HEK293 (cell line): ENCODE results near the gene FBXO2.
A peak's percentile ranks its signal among the peaks of the same experiment; 100 is the strongest.

Experiments
- BCL11B ChIP-seq: fragments of 450-650 bp; formaldehyde crosslinking; IDR thresholded peaks from 2 replicates; pipeline ENCODE4 v1.5.1; 2016; ENCODE audit warnings: low read depth, missing biosample characterization, missing genetic modification characterization
- GLIS1 ChIP-seq: fragments of 450-650 bp; formaldehyde crosslinking; IDR thresholded peaks from 2 replicates; pipeline ENCODE4 v1.5.1; 2016; ENCODE audit warnings: missing biosample characterization, missing genetic modification characterization
- HIC1 ChIP-seq: fragments of 450-650 bp; formaldehyde crosslinking; IDR thresholded peaks from 2 replicates; pipeline ENCODE4 v1.5.1; 2016; ENCODE audit warnings: missing biosample characterization, missing genetic modification characterization
- INSM2 ChIP-seq: fragments of 450-650 bp; formaldehyde crosslinking; IDR thresholded peaks from 2 replicates; pipeline ENCODE4 v1.5.1; 2016; ENCODE audit warnings: missing biosample characterization, missing genetic modification characterization
- KLF16 ChIP-seq: fragments of 450-650 bp; formaldehyde crosslinking; IDR thresholded peaks from 2 replicates; pipeline ENCODE4 v1.5.1; 2017; ENCODE audit warnings: missing biosample characterization, missing genetic modification characterization
- PATZ1 ChIP-seq: fragments of 450-650 bp; formaldehyde crosslinking; IDR thresholded peaks from 2 replicates; pipeline ENCODE4 v1.5.1; 2016; ENCODE audit warnings: missing biosample characterization, missing genetic modification characterization
- PRDM10 ChIP-seq: fragments of 450-650 bp; formaldehyde crosslinking; IDR thresholded peaks from 2 replicates; pipeline ENCODE4 v1.5.1; 2016; ENCODE audit warnings: missing biosample characterization, missing genetic modification characterization
- SETDB1 ChIP-seq: IDR thresholded peaks from one replicate; pipeline ENCODE4 v1.6.1; 2017; ENCODE audit warnings: mild to moderate bottlenecking, low read length, moderate library complexity, mixed read lengths; ENCODE audit not compliant: insufficient read length
- ZBTB20 ChIP-seq: fragments of 450-650 bp; formaldehyde crosslinking; IDR thresholded peaks from 2 replicates; pipeline ENCODE4 v1.5.1; 2016; ENCODE audit warnings: missing biosample characterization, missing genetic modification characterization
- ZBTB48 ChIP-seq: fragments of 450-650 bp; formaldehyde crosslinking; IDR thresholded peaks from 2 replicates; pipeline ENCODE4 v1.5.1; 2016; ENCODE audit warnings: missing biosample characterization, missing genetic modification characterization
- ZEB2 ChIP-seq: fragments of 450-650 bp; formaldehyde crosslinking; IDR thresholded peaks from 2 replicates; pipeline ENCODE4 v1.5.1; 2016; ENCODE audit warnings: missing biosample characterization, missing genetic modification characterization
- ZNF146 ChIP-seq: fragments of 450-650 bp; formaldehyde crosslinking; IDR thresholded peaks from 2 replicates; pipeline ENCODE4 v1.5.1; 2016; ENCODE audit warnings: missing biosample characterization, missing genetic modification characterization
- ZNF157 ChIP-seq: fragments of 450-650 bp; formaldehyde crosslinking; IDR thresholded peaks from 2 replicates; pipeline ENCODE4 v1.5.1; 2016; ENCODE audit warnings: missing biosample characterization, missing genetic modification characterization
- ZNF324 ChIP-seq: fragments of 450-650 bp; formaldehyde crosslinking; IDR thresholded peaks from 2 replicates; pipeline ENCODE4 v1.5.1; 2016; ENCODE audit warnings: missing biosample characterization, missing genetic modification characterization
- ZNF335 ChIP-seq: fragments of 450-650 bp; formaldehyde crosslinking; conservative IDR thresholded peaks from 2 replicates; pipeline ENCODE4 v1.5.1; 2016; ENCODE audit warnings: missing biosample characterization, missing genetic modification characterization
- ZNF362 ChIP-seq: fragments of 450-650 bp; formaldehyde crosslinking; IDR thresholded peaks from 2 replicates; pipeline ENCODE4 v1.5.1; 2016; ENCODE audit warnings: missing biosample characterization, missing genetic modification characterization
- ZNF394 ChIP-seq: fragments of 450-650 bp; formaldehyde crosslinking; IDR thresholded peaks from 2 replicates; pipeline ENCODE4 v1.5.1; 2016; ENCODE audit warnings: missing biosample characterization, missing genetic modification characterization, mild to moderate bottlenecking, moderate library complexity, borderline replicate concordance
- ZNF398 ChIP-seq: fragments of 450-650 bp; formaldehyde crosslinking; IDR thresholded peaks from 2 replicates; pipeline ENCODE4 v1.5.1; 2017; ENCODE audit warnings: missing biosample characterization, missing genetic modification characterization
- ZNF501 ChIP-seq: fragments of 450-650 bp; formaldehyde crosslinking; IDR thresholded peaks from 2 replicates; pipeline ENCODE4 v1.5.1; 2016; ENCODE audit warnings: missing biosample characterization, missing genetic modification characterization
- ZNF600 ChIP-seq: fragments of 450-650 bp; formaldehyde crosslinking; IDR thresholded peaks from 2 replicates; pipeline ENCODE4 v1.5.1; 2016; ENCODE audit warnings: missing biosample characterization, missing genetic modification characterization
- ZNF792 ChIP-seq: fragments of 450-650 bp; formaldehyde crosslinking; IDR thresholded peaks from 2 replicates; pipeline ENCODE4 v1.5.1; 2016; ENCODE audit warnings: missing biosample characterization, missing genetic modification characterization
- ZNF830 ChIP-seq: fragments of 450-650 bp; IDR thresholded peaks from 2 replicates; pipeline ENCODE4 v1.5.0; 2018; ENCODE audit warnings: missing biosample characterization, missing genetic modification characterization, low read depth, mild to moderate bottlenecking, moderate library complexity
- ZNF843 ChIP-seq: fragments of 450-650 bp; formaldehyde crosslinking; IDR thresholded peaks from 2 replicates; pipeline ENCODE4 v1.5.1; 2016; ENCODE audit warnings: missing biosample characterization, missing genetic modification characterization
- ZSCAN4 ChIP-seq: fragments of 450-650 bp; formaldehyde crosslinking; IDR thresholded peaks from 2 replicates; pipeline ENCODE4 v1.5.1; 2017; ENCODE audit warnings: missing biosample characterization, missing genetic modification characterization

Gene FBXO2

GRCh38 chr1:11680270-11681070, 26.2 kb upstream of the FBXO2 start (continued):
- no peak for TF ChIP-seq INSM2
- TF ChIP-seq SETDB1 = no peak
- no peak for TF ChIP-seq ZNF362
- TF ChIP-seq HIC1 (tag by site-specific recombination) = peak; percentile 95
- TF ChIP-seq KLF16 (tag by site-specific recombination) = peak; percentile 69; the same call in 1 of the 2 replicates
- peak; percentile 93 for TF ChIP-seq ZNF600 (tag by site-specific recombination)
- TF ChIP-seq ZNF843 = 0 out of 2 replicates have a peak, but pooled peaks have one; percentile 30
- TF ChIP-seq ZBTB48 (tag by site-specific recombination) = peak; percentile 27; the same call in 1 of the 2 replicates
- TF ChIP-seq PATZ1 (tag by site-specific recombination) = peak; percentile 13
- 0 out of 2 replicates have a peak, but pooled peaks have one; percentile 61 for TF ChIP-seq ZNF792 (tag by site-specific recombination)
- TF ChIP-seq BCL11B (tag by site-specific recombination) = 0 out of 2 replicates have a peak, but pooled peaks have one; percentile 30
- peak; percentile 81; the same call in 1 of the 2 replicates for TF ChIP-seq ZNF335 (tag by site-specific recombination)
- peak; percentile 45; the same call in 1 of the 2 replicates for TF ChIP-seq ZNF146 (tag by site-specific recombination)
- TF ChIP-seq ZNF398 = peak; percentile 83
- TF ChIP-seq ZEB2 = peak; percentile 72
- 0 out of 2 replicates have a peak, but pooled peaks have one; percentile 14 for TF ChIP-seq ZSCAN4 (tag by site-specific recombination)
- peak; percentile 53; the same call in 1 of the 2 replicates for TF ChIP-seq ZNF501 (tag by site-specific recombination)
- peak; percentile 48; the same call in 1 of the 2 replicates for TF ChIP-seq ZNF324 (tag by site-specific recombination)
- TF ChIP-seq ZNF157 (tag by site-specific recombination) = no peak
- TF ChIP-seq GLIS1 (tag by site-specific recombination) = peak; percentile 86
- peak; percentile 15; the same call in 1 of the 2 replicates for TF ChIP-seq ZNF394 (tag by site-specific recombination)
- TF ChIP-seq ZNF830 = no peak
- TF ChIP-seq ZBTB20 (tag by site-specific recombination) = peak; percentile 71
- no peak for TF ChIP-seq PRDM10 (tag by site-specific recombination)
